Measurements from ENCODE around the gene HOXD13.
A peak's percentile ranks its signal among the peaks of the same experiment; 100 is the strongest.

HOXD13 gene

DNA sequence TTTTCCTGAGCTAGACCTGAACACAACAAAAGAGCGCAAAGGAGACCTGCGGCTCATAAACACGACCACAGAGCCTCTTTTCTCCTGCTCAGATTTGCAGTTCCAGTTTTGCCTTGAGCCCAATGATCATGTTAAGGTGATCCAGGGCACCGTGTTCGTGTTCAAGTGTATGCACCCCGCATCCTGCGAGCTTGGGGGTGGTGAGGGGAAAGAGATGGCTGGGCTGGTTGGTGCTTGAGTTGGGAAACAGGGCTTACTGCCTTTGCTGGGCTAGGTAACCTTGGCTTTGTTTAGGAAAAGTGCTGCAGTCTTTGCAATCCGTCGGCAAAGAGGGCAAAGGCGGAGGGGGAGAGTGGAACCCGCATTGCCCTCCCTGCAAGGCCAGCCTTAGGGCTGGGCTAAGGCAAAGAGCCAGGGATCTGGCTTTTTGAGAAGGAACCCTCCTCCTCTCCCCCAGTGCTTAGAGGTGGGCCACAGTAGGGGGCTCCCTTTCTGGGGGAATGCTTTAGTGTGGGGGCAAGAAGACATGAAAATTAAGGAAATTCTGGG is 25.4 kb downstream of the HOXD13 start:
- no peaks in the 10 kb centered on the region for H3K9me3 ChIP-seq (replicated peaks; ENCODE audit: insufficient read depth, low read length)
- TF ChIP-seq EZH2 (optimal IDR thresholded peaks at IDR 0.05; ENCODE audit: low read depth, low read length) (no peak), EZH2phosphoT487 (IDR thresholded peaks at IDR 0.05; ENCODE audit: low read length) (no peak)
- TF ChIP-seq, protein P1, sequence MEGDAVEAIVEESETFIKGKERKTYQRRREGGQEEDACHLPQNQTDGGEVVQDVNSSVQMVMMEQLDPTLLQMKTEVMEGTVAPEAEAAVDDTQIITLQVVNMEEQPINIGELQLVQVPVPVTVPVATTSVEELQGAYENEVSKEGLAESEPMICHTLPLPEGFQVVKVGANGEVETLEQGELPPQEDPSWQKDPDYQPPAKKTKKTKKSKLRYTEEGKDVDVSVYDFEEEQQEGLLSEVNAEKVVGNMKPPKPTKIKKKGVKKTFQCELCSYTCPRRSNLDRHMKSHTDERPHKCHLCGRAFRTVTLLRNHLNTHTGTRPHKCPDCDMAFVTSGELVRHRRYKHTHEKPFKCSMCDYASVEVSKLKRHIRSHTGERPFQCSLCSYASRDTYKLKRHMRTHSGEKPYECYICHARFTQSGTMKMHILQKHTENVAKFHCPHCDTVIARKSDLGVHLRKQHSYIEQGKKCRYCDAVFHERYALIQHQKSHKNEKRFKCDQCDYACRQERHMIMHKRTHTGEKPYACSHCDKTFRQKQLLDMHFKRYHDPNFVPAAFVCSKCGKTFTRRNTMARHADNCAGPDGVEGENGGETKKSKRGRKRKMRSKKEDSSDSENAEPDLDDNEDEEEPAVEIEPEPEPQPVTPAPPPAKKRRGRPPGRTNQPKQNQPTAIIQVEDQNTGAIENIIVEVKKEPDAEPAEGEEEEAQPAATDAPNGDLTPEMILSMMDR (IDR thresholded peaks at IDR 0.05; ENCODE audit: low read length), result no peak
- no peak for DNase-seq
- no peak overlapping the region for H3K4me3 ChIP-seq (ENCODE audit: low read length)
- peaks cover 49% of the 10 kb centered on the region for H3K27me3 ChIP-seq (replicated peaks; ENCODE audit: insufficient read depth, low read length)
- no peaks in the 10 kb centered on the region for H3K4me1 ChIP-seq (ENCODE audit: low read length)
- H3K79me2 ChIP-seq (ENCODE audit: low read length), result no peaks in the 10 kb centered on the region
- H3F3A ChIP-seq (ENCODE audit: insufficient read depth, low read length), result no peaks in the 10 kb centered on the region
- H3K27ac ChIP-seq (ENCODE audit: low read length), result no peak overlapping the region
- H2AFZ ChIP-seq (ENCODE audit: low read length), result no peak overlapping the region
- H3K4me2 ChIP-seq (ENCODE audit: low read depth, low read length), result no peak overlapping the region
- H3K9ac ChIP-seq (ENCODE audit: low read length), result no peak overlapping the region
- H3K36me3 ChIP-seq (replicated peaks; ENCODE audit: insufficient read depth, low read length), result no peaks in the 10 kb centered on the region
- H3K9me2 ChIP-seq (replicated peaks; ENCODE audit: insufficient read depth, low read length), result no peaks in the 10 kb centered on the region
- no peaks in the 10 kb centered on the region for H4K20me1 ChIP-seq (ENCODE audit: insufficient read depth, low read length)

DNA sequence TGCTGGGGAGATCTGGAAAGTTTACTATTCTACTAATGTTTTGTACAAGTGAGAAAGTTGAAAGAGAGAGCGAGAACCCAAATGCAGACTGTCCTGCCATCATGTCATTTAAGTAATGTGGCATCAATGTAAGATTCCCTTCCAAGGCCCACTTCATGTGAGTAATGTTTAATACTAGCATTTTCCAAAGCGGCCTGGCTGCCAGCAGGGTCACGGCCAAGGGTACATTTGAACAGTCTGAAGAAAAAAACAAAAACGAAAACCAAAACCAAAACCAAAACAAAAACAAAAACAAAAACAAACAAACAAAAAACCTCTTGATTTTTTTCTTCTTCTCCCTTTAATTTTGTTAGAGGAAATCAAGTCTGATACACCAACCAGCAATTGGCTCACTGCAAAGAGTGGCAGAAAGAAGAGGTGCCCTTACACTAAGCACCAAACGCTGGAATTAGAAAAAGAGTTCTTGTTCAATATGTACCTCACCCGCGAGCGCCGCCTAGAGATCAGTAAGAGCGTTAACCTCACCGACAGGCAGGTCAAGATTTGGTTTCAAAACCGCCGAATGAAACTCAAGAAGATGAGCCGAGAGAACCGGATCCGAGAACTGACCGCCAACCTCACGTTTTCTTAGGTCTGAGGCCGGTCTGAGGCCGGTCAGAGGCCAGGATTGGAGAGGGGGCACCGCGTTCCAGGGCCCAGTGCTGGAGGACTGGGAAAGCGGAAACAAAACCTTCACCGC is 26.2 kb downstream of the HOXD13 start:
- Histone ChIP-seq H3K27ac (ENCODE audit: low read length) (no peak overlapping the region), H3F3A (ENCODE audit: insufficient read depth, low read length) (no peaks in the 10 kb centered on the region), H3K36me3 (replicated peaks; ENCODE audit: insufficient read depth, low read length) (no peaks in the 10 kb centered on the region), H3K9ac (ENCODE audit: low read length) (no peak overlapping the region), H3K4me2 (ENCODE audit: low read depth, low read length) (peak overlapping the region; percentile 51; the same call in 1 of the 2 replicates), H3K9me3 (replicated peaks; ENCODE audit: insufficient read depth, low read length) (no peaks in the 10 kb centered on the region), H3K4me1 (ENCODE audit: low read length) (no peaks in the 10 kb centered on the region), H4K20me1 (ENCODE audit: insufficient read depth, low read length) (no peaks in the 10 kb centered on the region), H3K79me2 (ENCODE audit: low read length) (no peaks in the 10 kb centered on the region), H3K9me2 (replicated peaks; ENCODE audit: insufficient read depth, low read length) (no peaks in the 10 kb centered on the region), H3K27me3 (replicated peaks; ENCODE audit: insufficient read depth, low read length) (peaks cover 47% of the 10 kb centered on the region), H3K4me3 (ENCODE audit: low read length) (peak overlapping the region; percentile 28), H2AFZ (ENCODE audit: low read length) (no peak overlapping the region)
- peak; percentile 86 for DNase-seq
- TF ChIP-seq, protein P1 (IDR thresholded peaks at IDR 0.05; ENCODE audit: low read length), result peak; percentile 82
- TF ChIP-seq EZH2 (optimal IDR thresholded peaks at IDR 0.05; ENCODE audit: low read depth, low read length), result no peak

DNA sequence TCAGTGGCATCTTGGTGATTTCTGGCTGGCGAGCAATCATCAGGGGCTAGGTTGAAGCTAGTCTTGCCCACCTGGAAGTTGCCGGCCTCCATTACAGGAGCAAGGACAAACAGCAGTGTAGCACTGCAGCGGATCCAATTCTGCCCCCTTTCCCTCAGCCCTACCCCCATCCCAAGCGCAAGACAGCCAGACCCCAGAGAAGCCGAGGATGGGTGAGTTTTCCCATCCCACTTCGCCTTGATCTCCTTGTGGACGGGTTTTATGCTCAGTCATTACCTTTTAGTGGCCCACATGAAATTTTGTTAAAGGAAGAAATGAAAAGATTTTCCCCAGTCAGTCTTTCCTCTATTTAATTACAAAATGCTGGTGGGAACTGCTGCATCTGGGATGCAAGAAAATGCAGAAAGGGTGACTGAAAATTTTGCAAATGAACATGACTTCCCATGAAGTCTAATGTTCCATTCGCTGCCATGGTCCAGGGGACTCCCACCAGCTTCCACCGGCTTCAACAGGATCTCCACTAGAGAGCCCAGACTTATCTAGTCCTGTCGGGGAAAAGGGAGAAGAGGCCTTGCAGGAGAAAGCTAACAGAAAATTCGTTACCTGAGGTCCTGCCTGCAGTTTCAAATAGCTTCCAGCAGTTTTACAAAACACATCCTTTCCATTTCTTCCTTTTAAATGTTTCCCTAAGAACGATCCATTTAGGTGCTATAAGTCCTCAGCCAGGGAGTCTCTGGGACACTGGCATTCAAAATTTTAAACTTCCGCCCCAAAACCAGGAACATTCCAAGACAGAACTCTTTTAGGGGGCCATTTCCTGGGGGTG is 28.1 kb downstream of the HOXD13 start:
- Histone ChIP-seq H3K4me1 (ENCODE audit: low read length) (no peaks in the 10 kb centered on the region), H4K20me1 (ENCODE audit: insufficient read depth, low read length) (no peaks in the 10 kb centered on the region), H3K36me3 (replicated peaks; ENCODE audit: insufficient read depth, low read length) (no peaks in the 10 kb centered on the region), H3K27ac (ENCODE audit: low read length) (no peak overlapping the region), H3K79me2 (ENCODE audit: low read length) (no peaks in the 10 kb centered on the region), H3K9me3 (replicated peaks; ENCODE audit: insufficient read depth, low read length) (no peaks in the 10 kb centered on the region), H3K4me3 (ENCODE audit: low read length) (no peak overlapping the region), H3K27me3 (replicated peaks; ENCODE audit: insufficient read depth, low read length) (peaks cover 40% of the 10 kb centered on the region), H3F3A (ENCODE audit: insufficient read depth, low read length) (no peaks in the 10 kb centered on the region), H3K9ac (ENCODE audit: low read length) (no peak overlapping the region), H3K4me2 (ENCODE audit: low read depth, low read length) (no peak overlapping the region), H2AFZ (ENCODE audit: low read length) (no peak overlapping the region), H3K9me2 (replicated peaks; ENCODE audit: insufficient read depth, low read length) (no peaks in the 10 kb centered on the region)
- DNase-seq, result no peak
- no peak for TF ChIP-seq EZH2 (optimal IDR thresholded peaks at IDR 0.05; ENCODE audit: low read depth, low read length)
- no peak for TF ChIP-seq EZH2phosphoT487 (IDR thresholded peaks at IDR 0.05; ENCODE audit: low read length)
- TF ChIP-seq, protein P1 (IDR thresholded peaks at IDR 0.05; ENCODE audit: low read length), result no peak

Data from MM.1S (cell line).